ENCODE results near the gene LRRC27.

GRCh38 chr10:132309471-132309865, 22.5 kb upstream of the LRRC27 start:
- TF ChIP-seq CTCF (IDR thresholded peaks at IDR 0.05; ENCODE audit: insufficient read depth, low read length) (no peak), REST (IDR thresholded peaks at IDR 0.05; ENCODE audit: insufficient replicate concordance, low read depth) (no peak)

Data from HL-60 (cell line).